GM21381 (cell line): Measurements from ENCODE around the gene PMM2.
"Not testable (repeated sequence)": the region's sequence is repeated elsewhere in the genome, so short reads cannot be mapped to it uniquely, and the experiment has no call there.

ENCODE experiments used
- ATAC-seq: cut with Tn5 transposase; IDR thresholded peaks from one replicate; pipeline ENCODE4 v1.9.1; 2021; ENCODE audit warnings: mild to moderate bottlenecking, moderate library complexity; ENCODE audit not compliant: unreplicated experiment

The PMM2 gene

DNA sequence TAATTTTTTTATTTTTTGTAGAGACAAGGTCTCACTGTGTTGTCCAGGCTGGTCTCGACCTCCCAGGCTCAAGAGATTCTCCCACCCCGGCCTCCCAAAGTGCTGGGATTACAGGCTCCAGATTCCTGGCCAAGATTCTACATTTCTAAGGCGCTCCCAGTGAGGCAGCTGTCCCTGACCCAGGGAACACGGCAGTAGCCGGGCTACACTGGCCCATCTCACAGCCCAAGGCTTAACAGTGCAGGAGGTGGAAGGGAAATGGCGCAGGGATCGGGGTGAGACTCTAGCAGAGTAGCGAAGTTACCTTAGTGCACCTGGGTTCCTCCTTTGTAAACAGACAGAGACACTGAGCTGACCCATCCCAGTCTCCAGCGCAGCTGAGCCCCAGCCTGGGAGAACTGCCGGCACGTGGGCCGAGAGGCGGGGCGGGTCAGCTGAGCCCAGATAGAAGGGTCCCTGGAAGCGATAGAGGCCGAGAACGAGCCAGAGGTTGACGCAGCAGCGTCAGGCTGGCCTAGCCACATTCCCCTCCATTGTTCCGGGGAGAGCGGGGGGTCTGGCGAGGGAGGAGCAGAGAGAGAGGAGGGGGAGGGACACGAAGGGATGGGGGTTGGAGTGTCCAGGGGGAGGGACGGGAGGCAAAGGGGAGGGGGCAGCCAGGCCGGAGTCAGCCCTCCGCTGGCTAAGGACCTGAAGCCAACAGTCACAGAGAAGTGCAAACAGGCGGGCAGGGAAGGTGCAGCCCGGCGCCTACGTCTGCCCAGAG is 68.7 kb downstream of the PMM2 start:
- ATAC-seq = no peak

DNA sequence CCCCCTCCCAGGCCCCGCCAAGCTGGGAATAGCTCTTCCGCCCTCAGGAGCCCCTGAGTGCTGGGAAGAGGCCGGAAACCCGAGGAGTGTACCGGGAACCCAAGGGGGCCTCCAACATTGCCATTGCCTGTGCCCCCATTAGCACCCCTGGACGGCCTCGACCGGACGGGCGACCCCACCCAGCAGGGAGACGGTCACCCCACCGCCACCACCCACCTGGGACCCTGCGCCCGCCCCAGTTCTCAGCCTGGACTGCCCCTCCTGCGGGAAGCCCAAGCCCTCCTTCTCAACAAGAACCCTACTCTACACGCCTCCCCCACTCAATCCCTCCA is 69.2 kb downstream of the PMM2 start:
- ATAC-seq = no peak

DNA sequence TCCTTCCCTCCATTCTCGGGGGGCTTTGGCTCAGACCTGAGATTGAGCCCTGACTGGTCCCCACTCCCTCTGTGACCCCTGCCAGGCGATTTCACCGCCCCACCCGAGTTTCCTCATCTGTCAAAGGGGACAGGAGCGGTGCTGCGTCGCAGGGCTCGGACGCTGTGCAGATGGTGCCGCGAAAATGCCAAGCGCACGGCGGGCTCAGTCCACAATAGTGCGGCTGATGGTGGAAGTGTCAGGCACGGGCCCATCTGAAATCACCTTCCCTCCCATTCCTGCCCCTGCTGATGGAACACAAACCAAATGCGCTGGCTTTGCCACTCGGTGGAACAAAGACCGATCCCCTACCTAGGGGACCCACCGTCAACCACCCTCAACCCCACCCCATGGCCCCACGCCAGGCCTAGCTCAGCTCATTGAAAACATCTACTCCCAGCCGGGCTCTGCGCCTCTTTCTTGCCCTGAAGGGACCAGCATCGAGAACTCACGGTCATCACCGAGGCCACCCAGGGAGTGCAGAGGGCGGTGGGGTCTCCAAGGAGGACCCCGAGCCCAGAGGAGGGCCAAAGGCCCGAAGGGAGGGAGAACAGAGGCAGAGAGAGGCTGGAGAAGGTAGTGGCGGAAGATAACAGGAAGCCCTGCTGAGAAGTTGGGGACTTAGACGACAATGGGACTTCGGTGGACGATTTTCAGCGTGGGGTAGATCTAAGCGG is 69.7 kb downstream of the PMM2 start:
- ATAC-seq = no peak

DNA sequence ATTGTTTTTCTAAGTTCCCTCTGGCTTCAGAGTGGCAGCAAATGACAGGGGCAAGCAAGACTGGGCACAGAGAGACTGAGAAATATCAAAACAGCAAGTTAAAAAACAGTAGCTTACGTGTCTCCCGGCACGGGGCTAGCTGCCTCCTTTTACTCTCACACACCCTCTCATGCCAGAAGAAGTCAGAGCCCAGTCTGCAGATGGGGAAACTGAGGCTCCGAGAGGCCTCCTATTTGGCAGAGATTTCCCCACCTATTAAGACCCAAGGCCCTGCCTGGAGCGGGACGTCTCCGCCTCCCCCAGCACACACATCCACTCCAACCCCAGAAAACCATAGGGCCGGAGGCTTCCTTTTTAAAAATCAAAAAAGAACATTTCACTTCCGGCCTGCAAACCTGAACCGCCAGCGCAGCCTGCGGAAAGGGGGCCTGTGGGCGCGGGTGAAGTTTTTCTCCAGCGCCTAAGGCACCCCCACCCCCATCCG is 70.3 kb downstream of the PMM2 start:
- no peak for ATAC-seq

- peak; percentile 72 for ATAC-seq
Measured at GRCh38 chr16:8868416-8869211, 71.0 kb downstream of the PMM2 start, which contains the start of gene CARHSP1. Gene CARHSP1 (minus strand): TSS chr16:8869006. CDS start chr16:8859328, 9,678 bp downstream.

DNA sequence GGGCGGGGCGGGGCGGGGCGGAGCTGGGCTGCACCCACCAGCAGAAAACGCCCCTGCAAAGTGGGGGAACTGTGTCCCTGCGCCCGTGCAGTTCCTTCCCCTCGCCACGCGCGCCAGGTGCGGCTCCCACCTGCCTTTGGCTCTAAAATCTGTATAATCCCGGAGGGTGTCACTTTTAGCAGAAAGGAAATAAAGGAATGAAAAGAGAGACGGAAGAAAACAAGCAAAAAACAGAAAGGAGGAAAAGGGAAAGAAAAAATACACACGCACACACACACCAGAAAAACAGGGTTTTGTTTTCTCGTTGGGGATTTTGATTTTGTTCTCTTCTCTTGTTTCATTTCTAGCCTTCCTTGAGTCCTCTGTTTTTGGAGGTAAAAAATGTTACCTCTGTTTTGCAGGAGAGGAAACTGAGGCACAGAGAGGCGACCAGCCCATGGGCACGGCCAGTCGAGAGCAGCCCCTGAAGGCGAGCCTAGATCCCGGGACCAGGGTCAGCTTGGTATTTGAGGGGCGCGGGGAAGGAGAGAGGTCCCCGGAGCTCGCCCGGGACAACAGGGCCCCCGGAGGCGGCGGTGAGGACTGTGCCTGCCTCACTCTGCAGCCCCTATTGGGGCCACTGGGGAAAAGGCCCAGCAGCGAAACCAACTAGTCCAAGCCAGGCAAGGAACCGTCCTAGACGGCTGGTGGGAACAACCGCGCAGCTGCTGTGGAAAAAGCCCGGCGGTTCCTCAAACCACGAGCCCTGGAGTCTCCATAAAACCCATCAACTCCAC is 71.8 kb downstream of the PMM2 start:
- ATAC-seq = no peak

- ATAC-seq = not testable (repeated sequence)
Measured at GRCh38 chr16:8869988-8870241, 72.3 kb downstream of the PMM2 start.

GRCh38 chr16:8872071-8872470 is 74.4 kb downstream of the PMM2 start:
- ATAC-seq = no peak

DNA sequence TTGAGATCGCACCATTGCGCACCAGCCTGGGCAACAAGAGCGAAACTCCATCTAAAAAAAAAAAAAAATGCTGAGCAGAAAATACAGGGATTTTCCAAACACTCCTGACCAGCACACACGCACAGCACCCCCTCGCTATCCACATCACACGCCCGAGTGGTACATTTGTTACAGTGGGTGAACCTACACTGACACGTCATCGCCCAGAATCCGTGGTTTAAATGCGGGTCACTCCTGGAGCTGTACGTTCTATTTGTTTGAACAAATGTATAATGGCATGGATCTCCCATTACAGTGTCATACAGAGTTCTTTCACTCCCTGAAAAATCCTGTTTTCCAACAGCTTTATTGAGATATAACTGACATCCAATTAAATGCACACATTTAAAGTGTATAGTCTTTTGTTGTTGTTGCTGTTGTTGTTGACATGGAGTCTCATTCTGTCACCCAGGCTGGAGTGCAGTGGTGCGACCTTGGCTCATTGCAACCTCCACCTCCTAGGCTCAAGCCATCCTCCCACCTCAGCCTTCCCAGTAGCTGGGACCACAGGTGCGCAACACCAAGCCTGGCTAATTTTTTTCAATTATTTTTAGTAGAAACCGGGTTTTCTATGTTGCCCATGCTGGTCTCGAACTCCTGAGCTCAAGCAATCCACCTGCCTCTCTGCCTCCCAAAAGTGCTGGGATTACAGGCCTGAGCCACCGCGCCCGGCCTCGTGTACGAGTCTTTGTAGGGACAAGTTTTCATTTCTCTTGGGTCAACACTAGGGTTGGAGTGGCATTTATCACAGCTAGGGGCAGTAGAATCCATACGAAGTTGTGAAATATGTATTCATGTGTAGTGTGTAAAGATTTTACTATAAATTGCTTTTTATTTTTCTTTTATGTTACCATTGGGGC is 75.6 kb downstream of the PMM2 start:
- ATAC-seq = no peak

GRCh38 chr16:8873866-8874195 is 76.2 kb downstream of the PMM2 start:
- ATAC-seq = not testable (repeated sequence)

- no peak for ATAC-seq
Measured at GRCh38 chr16:8874388-8874787, 76.7 kb downstream of the PMM2 start.

DNA sequence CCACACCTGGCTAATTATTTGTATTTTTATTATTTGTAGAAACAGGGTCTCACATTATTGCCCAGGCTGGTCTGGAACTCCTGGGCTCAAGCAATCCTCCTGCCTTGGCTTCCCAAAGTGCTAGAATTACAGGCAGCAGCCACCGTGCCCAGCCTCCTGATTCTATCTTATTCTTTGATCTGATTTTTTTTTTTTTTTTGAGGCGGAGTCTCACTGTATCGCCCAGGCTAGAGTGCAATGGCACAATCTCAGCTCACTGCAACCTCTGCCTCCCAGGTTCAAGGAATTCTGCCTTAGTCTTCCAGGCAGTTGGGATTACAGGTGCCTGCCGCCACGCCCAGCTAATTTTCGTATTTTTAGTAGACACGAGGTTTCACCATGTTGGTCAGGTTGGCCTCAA is 77.7 kb downstream of the PMM2 start:
- ATAC-seq = not testable (repeated sequence)

GRCh38 chr16:8877894-8878522 is 80.4 kb downstream of the PMM2 start:
- ATAC-seq = no peak

GRCh38 chr16:8878523-8878911 is 80.9 kb downstream of the PMM2 start:
- ATAC-seq = no peak

- no peak for ATAC-seq
Measured at GRCh38 chr16:8880839-8881510, 83.3 kb downstream of the PMM2 start.

DNA sequence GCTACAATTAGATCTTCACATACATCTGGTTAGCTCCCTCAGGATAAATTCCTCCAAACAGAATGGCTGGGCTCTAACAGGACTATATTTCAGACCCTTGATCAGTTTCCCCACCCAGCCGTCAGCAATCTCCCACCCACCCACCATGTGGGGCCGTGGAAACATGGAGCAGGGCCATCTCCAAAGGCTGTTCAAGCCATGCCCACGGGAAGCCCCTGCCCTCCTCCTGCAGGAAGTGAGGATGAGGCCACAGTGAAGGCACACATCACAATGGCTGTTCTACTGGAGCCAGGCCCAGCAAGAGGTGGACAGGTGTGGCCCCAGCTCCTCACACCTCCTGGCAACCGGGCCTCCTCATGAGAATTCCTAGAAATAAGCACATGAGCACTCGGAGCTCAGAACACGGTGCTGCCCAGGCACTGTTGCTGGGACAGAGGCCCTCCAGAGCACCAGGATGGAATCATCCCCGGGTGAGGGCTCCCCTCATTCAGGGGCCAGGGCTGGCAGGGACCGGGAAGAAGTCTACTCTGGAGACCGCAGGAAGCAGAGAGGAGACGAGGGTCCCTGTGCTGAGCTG is 84.5 kb downstream of the PMM2 start, which contains the start of gene LITAFD:
TSS of gene LITAFD (plus strand) at position 311 of the 577 bp plus-strand sequence. CDS start 2,005 bp downstream, outside the sequence.
- no peak for ATAC-seq

- ATAC-seq = no peak
Measured at GRCh38 chr16:8882725-8883377, 85.2 kb downstream of the PMM2 start.
